IgD-negative memory B cell (primary cell): ENCODE data around the gene HAAO. TPM values are rescaled to one million over a fixed set of nuclear protein-coding genes. Genes with fewer than 3 reads are reported as not detected.

ENCODE experiments used
- H3K27ac Mint-ChIP-seq, 3 donors: one replicate each; pipeline ENCODE4 v1.8.0; 2020 to 2022; ENCODE audit warnings: mild to moderate bottlenecking in 3 of 3, mixed read lengths in 3 of 3, moderate library complexity in 1 of 3
- H3K27me3 Mint-ChIP-seq: one replicate; pipeline ENCODE4 v1.8.0; 2021; ENCODE audit warnings: mixed read lengths
- H3K36me3 Mint-ChIP-seq: one replicate; pipeline ENCODE4 v1.8.0; 2020; ENCODE audit warnings: mild to moderate bottlenecking, mixed read lengths
- H3K4me1 Mint-ChIP-seq, 3 donors: one replicate each; pipeline ENCODE4 v1.8.0; 2020 to 2022; ENCODE audit warnings: mixed read lengths in 3 of 3, mild to moderate bottlenecking in 1 of 3
- H3K4me3 Mint-ChIP-seq, 4 donors: one replicate each; pipeline ENCODE4 v1.8.0; 2020 to 2022; ENCODE audit warnings: mild to moderate bottlenecking in 4 of 4, mixed read lengths in 4 of 4, moderate library complexity in 3 of 4
- H3K9me3 Mint-ChIP-seq, 3 donors: one replicate each; pipeline ENCODE4 v1.8.0; 2020 to 2021; ENCODE audit warnings: mixed read lengths in 3 of 3, mild to moderate bottlenecking in 1 of 3
- polyA plus RNA-seq: library from polyadenylated mRNA; unstranded; fragments of 300-500 nt; fragmentation: Illumina TruSeq; gene quantifications from one replicate; pipeline ENCODE4 v1.2.3, GENCODE V29; 2021

The HAAO gene
- polyA plus RNA-seq, 1 donor from 2014 or later, result 5.7 TPM

DNA sequence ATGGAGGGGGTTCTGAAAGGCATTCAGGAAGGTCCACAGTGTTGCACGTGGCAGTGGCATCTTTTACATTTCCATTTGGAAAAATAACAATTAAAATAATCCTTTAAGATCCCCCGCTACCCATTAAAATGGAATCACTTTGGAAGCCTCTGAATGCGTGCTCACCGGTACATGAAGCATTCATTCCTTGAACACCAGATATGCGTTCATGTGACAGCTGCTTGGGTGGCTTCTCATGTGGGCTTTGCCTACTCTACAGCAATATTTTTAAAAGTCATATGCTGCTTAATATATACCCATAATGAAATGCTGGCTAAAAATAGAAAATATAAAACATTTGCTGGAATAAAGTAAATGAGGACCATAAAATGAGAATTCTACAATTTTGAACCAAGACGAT, 14.4 kb upstream of the HAAO start:
- no peak overlapping the region for H3K27ac Mint-ChIP-seq
- no peaks in the 10 kb centered on the region for H3K36me3 Mint-ChIP-seq
- peaks cover 7 to 13% (median 8%) of the 10 kb centered on the region in 3 donors for H3K4me1 Mint-ChIP-seq
- no peak overlapping the region for H3K4me3 Mint-ChIP-seq
- no peaks in the 10 kb centered on the region for H3K9me3 Mint-ChIP-seq
- no peaks in the 10 kb centered on the region for H3K27me3 Mint-ChIP-seq

GRCh38 chr2:42804891-42805290, 12.5 kb upstream of the HAAO start:
- Mint-ChIP-seq H3K4me1 (peaks cover 3 to 9% (median 8%) of the 10 kb centered on the region in 3 donors), H3K36me3 (no peaks in the 10 kb centered on the region), H3K27me3 (no peaks in the 10 kb centered on the region), H3K27ac (peak overlapping the region in 1 of 3 donors; percentile 79), H3K4me3 (peak overlapping the region in 1 of 4 donors; percentile 47), H3K9me3 (no peaks in the 10 kb centered on the region)

DNA sequence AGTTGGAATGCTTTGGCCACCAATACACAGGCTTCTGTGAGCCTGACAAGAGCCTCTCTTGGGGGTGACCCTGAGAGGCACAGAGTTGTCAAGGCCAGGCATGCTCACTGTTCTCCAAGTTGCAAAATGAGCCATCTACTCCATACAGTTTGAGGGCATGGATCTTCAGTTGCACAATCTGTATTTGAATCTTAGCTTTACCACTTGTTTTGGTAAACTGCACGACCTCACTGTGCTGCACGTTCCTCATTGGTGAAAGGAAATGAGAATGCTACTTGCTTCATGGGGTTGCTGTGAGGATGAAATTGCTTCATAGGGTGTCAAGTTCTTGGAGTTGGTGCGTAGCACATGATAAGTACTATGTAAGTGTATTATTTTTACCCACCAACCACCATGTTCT, 12.0 kb upstream of the HAAO start:
- no peak overlapping the region for H3K27ac Mint-ChIP-seq
- H3K4me3 Mint-ChIP-seq, result no peak overlapping the region
- H3K9me3 Mint-ChIP-seq, result no peaks in the 10 kb centered on the region
- no peaks in the 10 kb centered on the region for H3K27me3 Mint-ChIP-seq
- no peaks in the 10 kb centered on the region for H3K36me3 Mint-ChIP-seq
- peaks cover 3 to 9% (median 8%) of the 10 kb centered on the region in 3 donors for H3K4me1 Mint-ChIP-seq

- Mint-ChIP-seq H3K27ac (peak overlapping the region in 1 of 3 donors; percentile 3), H3K27me3 (no peaks in the 10 kb centered on the region), H3K36me3 (no peaks in the 10 kb centered on the region), H3K4me3 (no peak overlapping the region), H3K9me3 (no peaks in the 10 kb centered on the region), H3K4me1 (peaks cover 3 to 7% (median 4%) of the 10 kb centered on the region in 3 donors)
Observed at GRCh38 chr2:42802150-42802549, 9.8 kb upstream of the HAAO start.

- peak overlapping the region in 2 of 3 donors; percentile 3 to 86 for H3K27ac Mint-ChIP-seq
- no peaks in the 10 kb centered on the region for H3K36me3 Mint-ChIP-seq
- no peaks in the 10 kb centered on the region for H3K9me3 Mint-ChIP-seq
- H3K4me3 Mint-ChIP-seq, result peak overlapping the region in 1 of 4 donors; percentile 42
- no peaks in the 10 kb centered on the region for H3K27me3 Mint-ChIP-seq
- H3K4me1 Mint-ChIP-seq, result peaks cover 7 to 12% (median 8%) of the 10 kb centered on the region in 3 donors
Observed at GRCh38 chr2:42801381-42801780, 9.0 kb upstream of the HAAO start.

- H3K4me1 Mint-ChIP-seq, result peaks cover 10 to 16% (median 11%) of the 10 kb centered on the region in 3 donors
Observed at GRCh38 chr2:42800981-42801380, 8.6 kb upstream of the HAAO start.

GRCh38 chr2:42800461-42800962, 8.1 kb upstream of the HAAO start:
- H3K9me3 Mint-ChIP-seq, result peaks cover 0 to 2% (median 0%) of the 10 kb centered on the region in 3 donors
- peaks cover 14 to 21% (median 16%) of the 10 kb centered on the region in 3 donors for H3K4me1 Mint-ChIP-seq
- H3K36me3 Mint-ChIP-seq, result no peaks in the 10 kb centered on the region
- no peaks in the 10 kb centered on the region for H3K27me3 Mint-ChIP-seq
- peak overlapping the region in 2 of 3 donors; percentile 19 to 25 for H3K27ac Mint-ChIP-seq
- no peak overlapping the region for H3K4me3 Mint-ChIP-seq

More at GRCh38 chr2:42800981-42801380, 8.6 kb upstream of the HAAO start:
- Mint-ChIP-seq H3K27ac (peak overlapping the region in 2 of 3 donors; percentile 19 to 86), H3K27me3 (no peaks in the 10 kb centered on the region), H3K4me3 (no peak overlapping the region), H3K36me3 (no peaks in the 10 kb centered on the region), H3K9me3 (peaks cover 0 to 2% (median 0%) of the 10 kb centered on the region in 3 donors)

DNA sequence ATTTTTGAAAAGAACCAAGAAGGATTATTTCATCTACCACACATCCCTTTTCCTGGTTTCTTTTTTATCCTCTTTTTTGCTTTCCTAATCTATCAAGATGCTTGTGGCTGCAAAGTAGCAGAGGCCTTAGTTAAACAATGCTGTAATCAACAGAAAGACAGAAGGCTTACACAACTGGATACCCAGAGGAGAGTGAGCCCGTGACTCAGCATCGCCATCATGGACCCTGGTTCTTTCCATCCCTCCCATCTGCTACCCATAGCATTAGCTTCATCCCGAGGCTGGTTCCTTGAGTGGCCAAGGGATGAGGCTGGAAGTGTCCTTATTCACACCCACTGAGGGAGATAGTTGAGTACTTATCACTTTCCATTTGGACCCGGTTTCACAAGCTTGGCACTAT, 7.5 kb upstream of the HAAO start:
- Mint-ChIP-seq H3K4me3 (no peak overlapping the region), H3K36me3 (no peaks in the 10 kb centered on the region), H3K27me3 (no peaks in the 10 kb centered on the region), H3K4me1 (peaks cover 17 to 26% (median 22%) of the 10 kb centered on the region in 3 donors), H3K9me3 (peaks cover 0 to 2% (median 0%) of the 10 kb centered on the region in 3 donors), H3K27ac (peak overlapping the region in 1 of 3 donors; percentile 89)

DNA sequence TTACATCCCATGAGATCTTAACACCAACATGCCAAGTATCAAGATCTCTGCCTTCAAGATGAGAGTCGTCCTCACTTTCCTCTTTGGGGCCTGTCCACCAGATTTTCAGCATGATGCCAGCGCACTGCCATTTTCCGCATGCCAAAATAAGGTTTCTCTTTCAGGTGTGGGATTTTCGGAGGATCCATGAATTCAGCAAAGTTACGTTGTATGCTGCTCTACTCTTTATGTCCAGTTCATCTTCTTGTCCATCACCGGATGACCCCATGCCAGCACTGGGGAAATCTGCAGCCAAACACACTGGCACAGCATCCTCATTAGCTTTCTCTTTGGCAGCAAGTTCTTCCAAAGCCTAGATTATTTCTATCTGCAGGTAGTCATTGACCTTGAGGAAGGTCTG, 4.9 kb upstream of the HAAO start:
- H3K27me3 Mint-ChIP-seq, result no peaks in the 10 kb centered on the region
- H3K4me3 Mint-ChIP-seq, result peak overlapping the region in 1 of 4 donors; percentile 57
- peaks cover 0 to 2% (median 0%) of the 10 kb centered on the region in 3 donors for H3K9me3 Mint-ChIP-seq
- H3K4me1 Mint-ChIP-seq, result peaks cover 32 to 42% (median 36%) of the 10 kb centered on the region in 3 donors
- H3K27ac Mint-ChIP-seq, result peak overlapping the region in 2 of 3 donors; percentile 72 to 89
- H3K36me3 Mint-ChIP-seq, result no peaks in the 10 kb centered on the region

DNA sequence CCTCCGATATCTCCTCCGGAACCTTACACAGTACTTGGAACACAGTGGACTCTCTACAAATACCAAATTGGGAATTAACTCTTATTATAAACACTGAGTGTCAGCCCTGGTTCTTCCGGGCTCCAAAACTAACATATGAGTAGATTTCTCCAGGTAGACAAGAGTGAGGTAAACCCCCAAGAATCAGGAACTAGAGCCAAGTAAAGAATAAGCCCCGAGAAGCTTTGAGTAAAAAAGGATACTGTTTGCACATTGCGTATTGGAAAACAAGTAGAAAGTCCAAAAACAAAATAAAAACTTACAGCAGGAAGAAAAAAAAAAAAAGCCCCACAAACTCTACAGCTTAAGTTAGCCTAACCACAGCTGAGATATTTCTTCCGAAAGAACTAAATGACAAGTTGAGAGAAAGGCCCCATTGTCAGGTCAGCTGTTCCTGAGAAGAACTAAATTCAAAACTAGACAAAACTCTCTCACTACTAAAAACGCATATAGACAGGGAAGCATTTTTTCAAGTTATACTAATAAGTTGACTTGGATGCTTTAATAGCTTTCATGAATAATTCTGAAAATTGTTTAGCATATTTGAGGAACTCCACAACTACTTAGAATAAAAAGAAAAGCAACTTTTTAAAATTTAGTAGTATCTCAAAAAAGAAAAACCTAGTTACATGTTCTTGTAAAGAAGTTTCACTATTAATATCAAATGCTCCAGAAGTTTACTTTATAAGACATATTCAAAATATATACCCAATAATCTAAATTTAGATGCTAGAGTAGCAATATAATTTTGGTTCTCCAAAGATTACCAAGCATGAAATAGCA, 4.3 kb upstream of the HAAO start:
- H3K4me3 Mint-ChIP-seq, result peak overlapping the region; percentile 65 to 85 (median 73)
- peaks cover 37 to 48% (median 40%) of the 10 kb centered on the region in 3 donors for H3K4me1 Mint-ChIP-seq

DNA sequence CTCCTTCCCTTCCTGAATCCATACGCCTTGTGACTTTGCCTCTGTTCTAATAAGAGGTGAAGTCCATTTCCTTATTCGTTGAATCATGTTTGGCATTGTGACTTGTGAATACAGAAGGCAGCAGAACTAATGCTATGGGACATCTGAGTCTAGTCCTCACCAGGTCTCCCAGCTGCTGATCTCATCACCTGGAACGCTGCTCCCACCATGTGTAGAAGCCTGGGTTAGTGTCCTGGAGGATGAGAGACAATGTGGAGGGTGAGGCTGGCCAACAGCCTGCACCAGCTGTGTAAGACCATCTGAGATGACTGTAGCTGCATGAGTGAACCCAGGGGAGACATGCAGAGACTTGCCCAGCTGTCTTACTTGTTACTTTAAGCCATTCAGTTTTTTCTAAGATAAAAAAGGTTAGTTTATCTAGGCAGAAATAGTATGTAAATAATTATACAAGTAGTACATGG, 3.5 kb upstream of the HAAO start:
- no peaks in the 10 kb centered on the region for H3K36me3 Mint-ChIP-seq
- peak overlapping the region; percentile 83 to 89 (median 89) for H3K27ac Mint-ChIP-seq
- H3K4me1 Mint-ChIP-seq, result peaks cover 36 to 55% (median 40%) of the 10 kb centered on the region in 3 donors
- peaks cover 0 to 2% (median 0%) of the 10 kb centered on the region in 3 donors for H3K9me3 Mint-ChIP-seq
- peak overlapping the region; percentile 65 to 80 (median 68) for H3K4me3 Mint-ChIP-seq
- no peaks in the 10 kb centered on the region for H3K27me3 Mint-ChIP-seq

More for the DNA sequence above, 4.3 kb upstream of the HAAO start:
- H3K27ac Mint-ChIP-seq, result peak overlapping the region; percentile 83 to 89 (median 89)
- no peaks in the 10 kb centered on the region for H3K27me3 Mint-ChIP-seq
- H3K9me3 Mint-ChIP-seq, result peaks cover 0 to 2% (median 0%) of the 10 kb centered on the region in 3 donors
- H3K36me3 Mint-ChIP-seq, result no peaks in the 10 kb centered on the region

DNA sequence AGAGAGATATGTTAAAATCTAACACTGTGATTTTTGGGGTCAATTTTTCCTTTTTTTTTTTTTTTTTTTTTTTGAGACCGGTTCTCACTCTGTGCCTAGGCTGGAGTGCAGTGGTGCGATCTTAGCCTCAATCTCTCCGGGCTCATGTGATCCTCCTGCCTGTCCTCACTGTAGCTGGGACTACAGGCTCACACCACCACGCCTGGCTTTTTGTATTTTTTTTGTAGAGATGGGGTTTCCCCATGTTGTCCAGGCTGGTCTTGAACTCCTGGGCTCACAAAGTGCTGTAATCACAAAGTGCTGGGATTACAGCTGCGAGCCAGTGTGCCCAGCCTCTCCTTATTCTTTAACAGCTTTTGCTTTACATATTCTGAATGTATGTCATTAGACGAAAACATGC, 2.9 kb upstream of the HAAO start:
- peaks cover 0 to 2% (median 0%) of the 10 kb centered on the region in 3 donors for H3K9me3 Mint-ChIP-seq
- peak overlapping the region; percentile 0 to 66 (median 54) for H3K4me3 Mint-ChIP-seq
- H3K4me1 Mint-ChIP-seq, result peaks cover 39 to 53% (median 40%) of the 10 kb centered on the region in 3 donors
- H3K27ac Mint-ChIP-seq, result peak overlapping the region; percentile 83 to 94 (median 89)
- H3K27me3 Mint-ChIP-seq, result no peaks in the 10 kb centered on the region
- no peaks in the 10 kb centered on the region for H3K36me3 Mint-ChIP-seq

DNA sequence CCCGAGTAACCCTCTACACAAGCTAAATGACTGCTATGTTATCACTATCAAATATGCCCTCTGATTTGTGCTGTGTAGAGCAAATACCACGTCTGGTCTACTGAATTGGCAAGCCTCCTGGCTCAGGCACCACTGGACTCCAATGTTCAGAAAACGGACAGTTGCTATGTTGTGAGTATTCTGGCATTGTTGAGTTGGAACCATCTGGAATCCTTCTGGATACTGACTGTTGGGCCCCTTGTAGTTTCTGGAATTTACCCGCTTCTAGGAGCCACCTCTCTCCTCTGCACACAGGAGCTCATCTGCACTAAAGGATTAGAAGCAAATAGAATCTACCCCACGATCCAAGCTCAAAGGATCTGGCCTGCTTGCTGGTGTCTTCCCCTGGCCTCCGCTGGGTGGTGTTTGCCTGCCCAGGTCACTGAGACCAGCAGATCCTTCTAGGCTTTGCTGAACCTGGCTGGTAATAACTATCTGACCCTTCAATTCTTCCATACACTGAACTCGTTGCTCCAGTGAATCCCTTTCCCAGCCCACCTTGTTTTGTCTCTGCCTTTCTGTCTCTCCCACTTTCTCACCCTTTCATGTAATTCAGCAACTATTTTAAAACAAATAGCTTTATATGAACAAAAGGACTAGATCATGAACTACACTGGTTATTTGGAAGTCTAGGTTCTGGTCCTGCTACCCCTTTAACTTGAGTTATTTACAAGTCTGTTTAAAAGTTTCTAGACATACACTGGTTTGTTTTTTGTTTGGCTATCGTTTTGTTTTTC, 2.1 kb upstream of the HAAO start:
- H3K4me1 Mint-ChIP-seq, result peaks cover 40 to 51% (median 42%) of the 10 kb centered on the region in 3 donors
- peak overlapping the region; percentile 66 to 95 (median 90) for H3K4me3 Mint-ChIP-seq
- H3K27me3 Mint-ChIP-seq, result no peaks in the 10 kb centered on the region
- H3K36me3 Mint-ChIP-seq, result no peaks in the 10 kb centered on the region
- peak overlapping the region; percentile 89 to 96 (median 94) for H3K27ac Mint-ChIP-seq
- H3K9me3 Mint-ChIP-seq, result peaks cover 0 to 2% (median 0%) of the 10 kb centered on the region in 3 donors
